Measurements from ENCODE around the gene GAS1.

The GAS1 gene

DNA sequence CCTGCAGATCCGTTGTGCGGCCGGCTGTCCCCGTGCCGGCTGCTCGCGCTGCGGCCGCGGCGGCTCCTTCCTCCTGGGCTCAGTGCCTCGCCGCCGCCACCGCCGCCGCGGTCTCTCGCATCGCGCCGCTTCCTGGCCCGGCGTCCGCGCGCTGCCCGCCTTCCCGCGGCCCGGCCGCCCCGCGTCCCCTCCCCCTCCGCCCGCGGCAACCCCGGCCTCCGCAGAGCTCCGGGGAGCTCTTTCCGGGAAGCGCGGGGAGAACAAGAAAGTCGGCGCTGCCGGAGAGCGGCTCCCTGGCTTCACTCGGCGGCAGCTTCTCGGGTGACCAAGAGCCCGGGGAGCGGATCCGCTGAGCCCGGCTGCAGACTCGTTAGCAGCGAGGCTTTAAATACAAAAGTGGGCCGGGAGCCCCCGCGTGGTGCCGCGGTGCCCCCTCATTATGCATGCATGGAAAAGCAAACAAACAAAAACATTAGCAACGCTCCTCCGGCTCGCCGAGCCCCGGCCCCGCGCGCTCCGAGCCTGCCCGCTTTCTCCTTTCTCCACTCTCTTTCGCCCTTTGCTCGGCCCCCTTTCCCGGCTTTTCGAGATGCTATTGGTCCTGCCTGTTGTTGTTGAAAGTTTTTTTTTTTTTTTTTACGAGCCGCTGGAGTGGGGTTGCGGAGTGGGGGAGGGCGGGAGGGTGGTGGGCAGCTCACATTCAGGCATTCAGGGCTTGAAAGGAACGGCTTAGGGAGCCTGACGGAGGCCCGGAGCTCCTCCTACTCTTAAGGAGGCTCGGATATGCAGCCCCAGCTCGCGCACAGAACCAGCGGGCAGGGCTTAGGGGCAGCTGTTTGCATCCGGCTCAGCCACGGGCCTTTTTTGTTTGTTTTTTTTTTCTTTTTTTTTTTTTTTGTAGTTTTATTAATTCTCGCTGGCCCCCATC, at the start of gene GAS1:
TSS of gene GAS1 (minus strand) at position 361 of the 928 bp plus-strand sequence. CDS start 727 bp downstream, outside the sequence.
- peak within 1 kb of the TSS; percentile 60 for H3K4me3 ChIP-seq (ENCODE audit: low read length)
- TF ChIP-seq, protein P1, sequence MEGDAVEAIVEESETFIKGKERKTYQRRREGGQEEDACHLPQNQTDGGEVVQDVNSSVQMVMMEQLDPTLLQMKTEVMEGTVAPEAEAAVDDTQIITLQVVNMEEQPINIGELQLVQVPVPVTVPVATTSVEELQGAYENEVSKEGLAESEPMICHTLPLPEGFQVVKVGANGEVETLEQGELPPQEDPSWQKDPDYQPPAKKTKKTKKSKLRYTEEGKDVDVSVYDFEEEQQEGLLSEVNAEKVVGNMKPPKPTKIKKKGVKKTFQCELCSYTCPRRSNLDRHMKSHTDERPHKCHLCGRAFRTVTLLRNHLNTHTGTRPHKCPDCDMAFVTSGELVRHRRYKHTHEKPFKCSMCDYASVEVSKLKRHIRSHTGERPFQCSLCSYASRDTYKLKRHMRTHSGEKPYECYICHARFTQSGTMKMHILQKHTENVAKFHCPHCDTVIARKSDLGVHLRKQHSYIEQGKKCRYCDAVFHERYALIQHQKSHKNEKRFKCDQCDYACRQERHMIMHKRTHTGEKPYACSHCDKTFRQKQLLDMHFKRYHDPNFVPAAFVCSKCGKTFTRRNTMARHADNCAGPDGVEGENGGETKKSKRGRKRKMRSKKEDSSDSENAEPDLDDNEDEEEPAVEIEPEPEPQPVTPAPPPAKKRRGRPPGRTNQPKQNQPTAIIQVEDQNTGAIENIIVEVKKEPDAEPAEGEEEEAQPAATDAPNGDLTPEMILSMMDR (IDR thresholded peaks at IDR 0.05; ENCODE audit: insufficient read depth, low read depth, low read length, missing control alignments) = no peak

GRCh38 chr9:86994231-86994630, 46.9 kb upstream of the GAS1 start:
- DNase-seq (ENCODE audit: low read depth) = no peak
- no peak overlapping the region for H3K4me3 ChIP-seq (ENCODE audit: low read length)
- TF ChIP-seq, protein P1 (IDR thresholded peaks at IDR 0.05; ENCODE audit: insufficient read depth, low read depth, low read length, missing control alignments) = no peak

More for the DNA sequence above, at the start of gene GAS1:
- peak; percentile 89 for DNase-seq (ENCODE audit: low read depth)

- no peak for DNase-seq (ENCODE audit: low read depth)
- TF ChIP-seq, protein P1 (IDR thresholded peaks at IDR 0.05; ENCODE audit: insufficient read depth, low read depth, low read length, missing control alignments) = no peak
- H3K4me3 ChIP-seq (ENCODE audit: low read length) = no peak overlapping the region
Measured at GRCh38 chr9:86993830-86994229, 46.5 kb upstream of the GAS1 start.

- H3K4me3 ChIP-seq (ENCODE audit: low read length) = no peak overlapping the region
- DNase-seq (ENCODE audit: low read depth) = peak; percentile 13
- TF ChIP-seq, protein P1 (IDR thresholded peaks at IDR 0.05; ENCODE audit: insufficient read depth, low read depth, low read length, missing control alignments) = no peak
Measured at GRCh38 chr9:86991077-86991476, 43.8 kb upstream of the GAS1 start.

- no peak overlapping the region for H3K4me3 ChIP-seq (ENCODE audit: low read length)
- TF ChIP-seq, protein P1 (IDR thresholded peaks at IDR 0.05; ENCODE audit: insufficient read depth, low read depth, low read length, missing control alignments) = no peak
- DNase-seq (ENCODE audit: low read depth) = peak; percentile 65
Measured at GRCh38 chr9:86990290-86990689, 43.0 kb upstream of the GAS1 start.

DNA sequence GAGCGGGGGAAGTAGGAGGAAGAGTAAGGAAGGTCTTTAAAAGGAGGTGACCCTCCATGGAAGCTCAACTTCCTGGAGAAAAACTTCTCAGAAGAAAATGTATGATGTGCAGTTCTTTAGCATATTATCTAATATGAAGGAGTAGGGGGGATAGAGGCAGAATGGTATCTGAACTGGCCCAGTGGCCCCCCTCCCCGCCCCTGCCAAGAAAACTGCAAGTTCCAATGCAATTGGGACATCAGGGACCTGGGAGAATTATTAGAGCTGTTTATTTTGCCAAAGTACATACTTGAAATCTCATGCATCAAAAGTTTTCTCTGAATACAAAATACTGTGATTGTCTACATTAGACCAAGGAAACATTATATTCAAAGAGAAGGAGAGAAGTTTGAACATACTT, 40.6 kb upstream of the GAS1 start:
- TF ChIP-seq, protein P1 (IDR thresholded peaks at IDR 0.05; ENCODE audit: insufficient read depth, low read depth, low read length, missing control alignments) = no peak
- no peak for DNase-seq (ENCODE audit: low read depth)
- no peak overlapping the region for H3K4me3 ChIP-seq (ENCODE audit: low read length)

All from epithelial cell of esophagus (primary cell).